Panc1 (cell line): ENCODE results near the gene QSOX1.

Experiments
- CTCF ChIP-seq: fragments of 450-650 bp; IDR thresholded peaks from 2 replicates; pipeline ENCODE4 v1.5.1; 2017; ENCODE audit warnings: mild to moderate bottlenecking
- POLR2AphosphoS5 ChIP-seq: IDR thresholded peaks from 2 replicates; pipeline ENCODE4 v1.6.1; 2012; ENCODE audit warnings: mild to moderate bottlenecking, low read depth, low read length, moderate library complexity
- TF ChIP-seq, protein P1 (sequence below), 2 experiments: IDR thresholded peaks; 2 replicates each; pipeline ENCODE4 v1.6.1; 2011 to 2012; ENCODE audit warnings: low read depth in 2 of 2, control low read depth in 1 of 2, low read length in 1 of 2, mild to moderate bottlenecking in 1 of 2, moderate library complexity in 1 of 2; ENCODE audit not compliant: insufficient read depth in 1 of 2

- peak; percentile 93 for TF ChIP-seq CTCF
- TF ChIP-seq, protein P1, sequence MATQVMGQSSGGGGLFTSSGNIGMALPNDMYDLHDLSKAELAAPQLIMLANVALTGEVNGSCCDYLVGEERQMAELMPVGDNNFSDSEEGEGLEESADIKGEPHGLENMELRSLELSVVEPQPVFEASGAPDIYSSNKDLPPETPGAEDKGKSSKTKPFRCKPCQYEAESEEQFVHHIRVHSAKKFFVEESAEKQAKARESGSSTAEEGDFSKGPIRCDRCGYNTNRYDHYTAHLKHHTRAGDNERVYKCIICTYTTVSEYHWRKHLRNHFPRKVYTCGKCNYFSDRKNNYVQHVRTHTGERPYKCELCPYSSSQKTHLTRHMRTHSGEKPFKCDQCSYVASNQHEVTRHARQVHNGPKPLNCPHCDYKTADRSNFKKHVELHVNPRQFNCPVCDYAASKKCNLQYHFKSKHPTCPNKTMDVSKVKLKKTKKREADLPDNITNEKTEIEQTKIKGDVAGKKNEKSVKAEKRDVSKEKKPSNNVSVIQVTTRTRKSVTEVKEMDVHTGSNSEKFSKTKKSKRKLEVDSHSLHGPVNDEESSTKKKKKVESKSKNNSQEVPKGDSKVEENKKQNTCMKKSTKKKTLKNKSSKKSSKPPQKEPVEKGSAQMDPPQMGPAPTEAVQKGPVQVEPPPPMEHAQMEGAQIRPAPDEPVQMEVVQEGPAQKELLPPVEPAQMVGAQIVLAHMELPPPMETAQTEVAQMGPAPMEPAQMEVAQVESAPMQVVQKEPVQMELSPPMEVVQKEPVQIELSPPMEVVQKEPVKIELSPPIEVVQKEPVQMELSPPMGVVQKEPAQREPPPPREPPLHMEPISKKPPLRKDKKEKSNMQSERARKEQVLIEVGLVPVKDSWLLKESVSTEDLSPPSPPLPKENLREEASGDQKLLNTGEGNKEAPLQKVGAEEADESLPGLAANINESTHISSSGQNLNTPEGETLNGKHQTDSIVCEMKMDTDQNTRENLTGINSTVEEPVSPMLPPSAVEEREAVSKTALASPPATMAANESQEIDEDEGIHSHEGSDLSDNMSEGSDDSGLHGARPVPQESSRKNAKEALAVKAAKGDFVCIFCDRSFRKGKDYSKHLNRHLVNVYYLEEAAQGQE (IDR thresholded peaks at IDR 0.05; ENCODE audit: insufficient read depth in 1 of 2, low read depth in 2 of 2, low read length in 1 of 2), result no peak
- TF ChIP-seq POLR2AphosphoS5, result no peak
These were observed 98.2 kb downstream of the QSOX1 start for GRCh38 chr1:180252638-180253536.
